ENCODE results near the gene ZEB1.

The ZEB1 gene

GRCh38 chr10:31318854-31319601 is at the start of gene ZEB1:
ZEB1 (plus strand) TSS chr10:31319216; CDS start chr10:31319235, 19 bp downstream.
- no peak for DNase-seq (ENCODE audit: low spot score)

DNA sequence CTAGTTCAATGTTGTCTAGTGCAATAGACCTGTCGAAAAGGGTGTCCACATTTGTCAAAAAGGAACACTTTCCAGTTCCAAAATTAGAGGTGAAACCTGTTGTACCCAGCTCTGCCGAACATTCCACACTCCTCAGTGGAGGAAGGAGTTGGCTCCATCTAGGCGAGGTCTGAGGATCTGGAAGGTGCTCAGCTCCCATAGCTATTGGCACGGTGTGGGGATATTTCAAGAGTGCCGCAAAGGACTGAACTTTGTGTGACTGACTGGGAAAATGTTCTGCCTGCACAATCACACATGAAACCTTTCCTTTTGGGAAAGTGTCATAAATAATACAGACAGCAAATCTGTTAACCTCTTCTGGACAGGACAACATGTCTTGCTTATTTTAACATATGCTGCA is 48.1 kb upstream of the ZEB1 start:
- DNase-seq (ENCODE audit: low spot score): no peak

DNA sequence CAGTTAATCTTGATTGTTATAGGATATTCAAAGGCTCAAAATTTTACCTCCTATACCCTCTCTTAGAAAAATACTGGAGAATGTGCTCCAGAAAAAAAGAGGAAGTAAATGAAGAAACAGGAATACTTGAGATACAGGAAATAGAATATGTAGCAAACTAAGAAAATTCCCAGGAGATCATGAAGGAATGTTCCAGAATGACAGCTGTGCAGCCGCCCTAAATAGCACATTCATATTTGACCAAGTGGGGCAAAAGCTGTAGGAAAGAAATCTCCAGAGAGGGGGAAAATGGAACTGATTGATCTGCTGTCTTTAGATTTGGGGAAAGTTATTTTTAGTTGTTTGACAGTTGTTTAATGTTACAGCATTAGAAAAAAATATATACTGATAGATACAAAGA is 46.2 kb upstream of the ZEB1 start:
- no peak for DNase-seq (ENCODE audit: low spot score)

DNA sequence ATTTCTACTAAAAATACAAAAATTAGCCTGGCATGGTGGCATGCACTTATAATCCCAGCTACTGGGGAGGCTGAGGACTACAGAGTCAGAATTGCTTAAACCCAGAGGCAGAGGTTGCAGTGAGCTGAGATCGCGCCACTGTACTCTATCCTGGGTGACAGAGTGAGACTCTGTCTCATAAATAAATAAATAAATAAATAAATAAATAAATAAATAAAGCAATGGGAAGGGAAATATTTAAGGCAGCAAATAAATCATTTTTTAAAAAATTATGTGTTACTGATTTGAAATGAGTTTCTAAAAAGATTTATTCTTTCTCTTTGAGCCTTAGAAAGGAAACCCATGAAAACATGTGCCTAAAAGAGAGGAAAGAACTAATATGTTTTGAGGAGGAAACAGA is 45.2 kb upstream of the ZEB1 start:
- DNase-seq (ENCODE audit: low spot score): no peak

DNA sequence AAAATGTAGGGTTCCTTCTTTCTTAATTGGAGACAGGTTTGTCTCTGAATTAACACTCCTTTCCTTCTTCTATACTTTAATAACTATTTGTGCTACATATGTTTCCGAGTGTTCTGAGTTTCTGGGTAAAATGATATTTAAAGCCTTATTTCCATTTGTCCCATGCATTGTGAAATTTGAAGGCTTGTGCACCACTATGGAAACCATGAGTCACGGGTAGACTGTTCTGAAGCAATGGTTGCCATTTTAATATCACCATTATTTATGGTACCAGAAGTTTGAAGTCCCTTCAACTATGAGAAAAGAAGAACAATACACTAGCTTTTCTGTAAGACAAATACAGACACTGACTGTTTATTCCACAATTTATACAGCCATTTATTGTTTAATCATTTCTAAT is 44.7 kb upstream of the ZEB1 start:
- DNase-seq (ENCODE audit: low spot score): no peak

DNA sequence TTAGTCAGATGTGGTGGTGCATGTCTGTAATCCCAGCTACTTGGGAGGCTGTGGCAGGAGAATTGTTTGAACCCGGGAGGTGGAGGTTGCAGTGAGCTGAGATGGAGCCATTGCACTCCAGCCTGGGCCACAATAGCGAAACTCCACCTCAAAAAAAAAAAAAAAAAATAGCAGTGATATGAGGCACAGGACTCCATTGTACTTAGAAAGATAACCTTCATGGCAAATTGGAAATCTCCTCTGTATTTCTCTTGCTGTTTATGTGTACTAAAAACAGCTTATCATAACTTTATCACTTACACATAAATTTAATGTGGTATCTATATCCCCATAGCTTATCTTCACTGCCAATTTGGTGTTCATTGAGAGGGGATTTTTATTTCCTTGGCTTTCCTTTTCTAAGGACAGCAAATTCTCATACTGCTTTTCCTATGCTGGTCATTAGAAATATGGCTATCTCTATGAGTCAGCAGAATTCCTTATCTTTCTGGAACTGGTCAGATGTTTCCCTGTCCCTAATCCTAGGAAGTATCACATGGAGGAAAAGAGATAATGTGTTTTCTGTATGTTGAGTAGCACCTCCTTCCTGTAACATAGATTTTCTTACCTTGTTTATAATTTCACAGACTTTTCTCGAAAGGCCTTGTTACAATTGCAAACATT is 40.6 kb upstream of the ZEB1 start:
- no peak for DNase-seq (ENCODE audit: low spot score)

DNA sequence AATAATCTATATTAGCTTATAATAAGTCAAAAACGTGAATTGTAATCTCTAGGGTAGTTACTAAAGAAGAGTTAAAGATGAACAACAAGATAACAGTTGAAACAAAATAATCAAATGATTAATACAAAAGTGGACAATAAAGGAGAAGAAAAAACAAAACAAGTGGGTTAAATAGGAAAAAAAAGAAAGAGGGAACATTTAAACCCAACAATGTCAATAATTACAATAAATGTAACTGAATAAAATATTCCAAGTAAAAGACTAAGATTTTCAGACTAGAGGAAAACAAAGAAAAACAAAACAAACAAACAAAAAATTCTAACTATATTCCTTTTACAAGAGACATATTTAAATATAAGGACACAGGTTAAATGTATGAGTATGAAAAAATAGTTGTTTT is 38.0 kb upstream of the ZEB1 start:
- DNase-seq (ENCODE audit: low spot score): no peak

DNA sequence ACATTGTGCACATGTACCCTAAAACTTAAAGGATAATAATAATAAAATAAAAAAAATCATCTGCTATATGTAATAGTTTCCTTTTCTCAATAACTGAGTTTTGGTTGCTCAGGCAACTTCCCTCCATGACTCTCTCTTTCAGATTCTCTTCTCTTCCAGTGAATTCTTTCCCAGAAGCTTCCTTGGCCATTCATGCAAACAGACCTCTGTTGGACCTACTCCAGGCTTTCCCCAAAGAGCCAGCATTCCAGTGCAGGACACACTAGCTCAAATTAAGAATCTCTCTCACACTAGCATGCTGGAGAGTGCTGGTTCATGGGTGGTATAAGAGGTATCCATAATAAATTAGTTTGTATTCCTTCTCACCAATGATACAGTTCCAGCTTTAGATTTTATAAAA is 31.0 kb upstream of the ZEB1 start:
- no peak for DNase-seq (ENCODE audit: low spot score)

- DNase-seq (ENCODE audit: low spot score): no peak
These were observed 30.1 kb upstream of the ZEB1 start for GRCh38 chr10:31288962-31289361.

GRCh38 chr10:31290386-31290785 is 28.6 kb upstream of the ZEB1 start:
- no peak for DNase-seq (ENCODE audit: low spot score)

DNA sequence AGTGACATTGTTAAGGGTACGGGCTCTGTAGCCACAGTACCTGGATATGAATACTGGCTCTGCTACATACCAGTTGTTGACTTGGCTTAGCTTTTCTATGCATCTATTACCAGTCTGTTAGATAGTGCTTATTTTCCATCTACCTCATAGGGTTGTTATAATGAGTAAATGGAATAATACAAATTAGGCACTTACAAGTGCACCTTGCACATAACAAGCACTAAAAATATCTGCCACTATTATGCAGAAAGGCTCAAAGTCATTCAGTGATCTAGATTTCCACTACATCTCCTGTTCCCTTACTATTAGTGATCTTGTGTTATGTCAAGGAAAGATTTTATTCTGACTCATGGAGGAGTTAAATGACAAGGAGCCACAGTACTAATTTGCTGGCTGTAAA is 27.9 kb upstream of the ZEB1 start:
- no peak for DNase-seq (ENCODE audit: low spot score)

DNA sequence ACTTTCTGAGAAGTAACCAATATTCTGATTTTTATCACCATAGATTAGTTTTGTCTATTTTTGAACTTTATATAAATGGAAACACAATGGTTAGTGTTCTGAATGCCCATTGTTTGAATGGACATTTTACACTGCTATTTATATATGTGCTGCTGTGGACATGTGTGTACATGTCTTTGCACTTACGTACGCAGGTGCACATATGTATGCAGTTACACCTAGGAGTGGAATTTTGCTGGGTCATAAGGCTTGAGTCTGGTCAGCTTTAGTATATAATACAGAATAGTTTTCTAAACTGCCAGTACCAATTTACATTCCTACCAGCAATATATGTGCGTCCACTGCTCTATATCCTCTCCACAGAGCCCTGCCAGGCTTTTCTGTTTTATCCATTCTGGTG is 24.5 kb upstream of the ZEB1 start:
- DNase-seq (ENCODE audit: low spot score): no peak

- no peak for DNase-seq (ENCODE audit: low spot score)
These were observed 22.3 kb upstream of the ZEB1 start for GRCh38 chr10:31296754-31297153.

- no peak for DNase-seq (ENCODE audit: low spot score)
These were observed 19.9 kb upstream of the ZEB1 start for GRCh38 chr10:31299119-31299518.

DNA sequence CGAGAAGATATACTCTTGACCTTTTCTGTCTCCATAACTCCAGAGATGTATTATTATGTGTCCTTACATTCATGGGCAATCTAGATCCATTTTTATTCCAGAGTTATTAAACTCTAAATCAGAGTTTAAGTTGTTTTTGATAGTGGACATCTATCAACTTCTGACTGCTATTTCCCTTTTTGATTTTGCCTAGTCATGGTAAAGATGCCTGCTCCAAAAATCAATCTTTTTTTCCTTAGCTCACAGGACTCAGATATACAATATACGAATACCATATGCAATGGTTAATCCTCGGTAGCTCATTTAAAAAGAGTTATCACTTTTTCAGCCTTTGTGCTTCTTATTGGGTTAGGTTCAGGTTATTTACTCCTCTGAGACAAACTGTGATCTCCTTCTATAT is 15.8 kb upstream of the ZEB1 start:
- DNase-seq (ENCODE audit: low spot score): no peak

DNA sequence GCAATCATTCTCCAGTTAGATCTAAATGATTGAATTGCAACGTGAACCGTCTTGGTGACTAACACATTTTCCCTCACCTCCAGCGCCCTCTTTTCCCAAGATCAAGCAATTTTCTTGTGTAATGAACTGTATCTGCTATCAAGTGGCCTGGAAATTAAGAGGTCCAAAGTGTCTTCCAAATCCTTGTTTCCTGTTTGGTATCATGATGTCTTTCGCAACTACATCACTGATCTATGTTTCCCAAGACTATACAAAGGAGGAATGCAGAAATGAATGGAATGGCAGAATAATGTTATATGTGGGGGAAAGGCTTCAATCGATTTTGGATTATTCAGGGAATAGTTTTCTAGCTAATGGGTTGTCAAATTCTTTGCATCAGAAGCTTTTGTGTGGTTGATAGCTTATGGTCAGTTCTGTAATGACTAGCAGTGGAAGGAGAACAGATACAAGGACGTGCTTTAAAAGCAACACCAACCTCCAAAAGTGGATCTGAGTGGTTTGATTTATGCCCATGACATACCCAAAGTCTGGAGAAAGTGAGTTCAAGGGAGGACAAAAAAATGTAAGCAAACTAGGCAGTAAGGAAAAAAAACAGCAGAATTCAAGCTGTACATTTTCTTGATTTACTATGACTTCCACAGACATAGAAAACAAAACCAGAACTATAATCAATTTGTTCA is 14.6 kb upstream of the ZEB1 start:
- DNase-seq (ENCODE audit: low spot score): no peak

GRCh38 chr10:31313396-31313795 is 5.6 kb upstream of the ZEB1 start:
- DNase-seq (ENCODE audit: low spot score): no peak

DNA sequence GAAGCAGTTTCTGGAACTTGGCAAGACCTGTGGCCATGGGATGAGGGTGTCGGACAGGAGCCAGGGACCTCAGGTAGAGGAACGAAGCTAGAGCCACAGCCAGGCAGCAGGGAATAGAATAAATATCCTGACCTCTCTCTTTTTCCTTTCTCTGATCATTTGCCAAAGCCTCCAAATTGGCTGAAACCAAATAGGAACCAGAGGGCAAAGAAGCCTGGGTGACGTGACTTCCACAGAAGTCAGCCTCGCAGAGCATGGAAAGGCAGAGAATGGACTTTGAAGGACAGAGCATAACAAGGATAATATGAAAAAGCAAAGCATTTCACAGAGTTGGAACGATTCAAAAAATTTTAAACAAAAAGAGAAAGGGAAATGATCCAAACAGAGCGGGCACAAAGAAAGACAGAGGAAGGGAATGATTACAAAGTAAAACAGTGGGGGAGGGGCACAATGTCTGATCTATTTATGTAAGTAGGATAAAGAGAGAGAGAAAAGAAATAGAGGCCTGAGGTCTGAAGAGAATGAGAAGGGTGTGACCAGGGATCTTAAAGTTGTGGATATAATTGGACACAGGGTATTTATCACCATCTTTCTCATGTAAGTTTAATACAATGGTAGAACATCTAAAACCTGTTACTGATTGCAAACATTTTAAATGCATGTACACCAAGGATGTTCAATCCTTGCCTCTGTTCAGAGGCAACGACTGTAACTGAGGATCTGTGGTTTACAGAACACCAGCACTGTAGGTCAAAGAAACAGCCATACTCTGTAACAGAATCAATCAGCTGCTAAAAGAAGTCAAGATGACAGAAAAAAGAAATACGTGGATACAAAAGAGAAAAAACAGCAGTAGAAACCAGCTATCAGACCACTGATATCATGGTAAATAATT is 4.5 kb upstream of the ZEB1 start:
- no peak for DNase-seq (ENCODE audit: low spot score)

- no peak for DNase-seq (ENCODE audit: low spot score)
These were observed 3.6 kb upstream of the ZEB1 start for GRCh38 chr10:31315453-31315852.

- no peak for DNase-seq (ENCODE audit: low spot score)
These were observed 1.8 kb upstream of the ZEB1 start for GRCh38 chr10:31317171-31317570.

DNA sequence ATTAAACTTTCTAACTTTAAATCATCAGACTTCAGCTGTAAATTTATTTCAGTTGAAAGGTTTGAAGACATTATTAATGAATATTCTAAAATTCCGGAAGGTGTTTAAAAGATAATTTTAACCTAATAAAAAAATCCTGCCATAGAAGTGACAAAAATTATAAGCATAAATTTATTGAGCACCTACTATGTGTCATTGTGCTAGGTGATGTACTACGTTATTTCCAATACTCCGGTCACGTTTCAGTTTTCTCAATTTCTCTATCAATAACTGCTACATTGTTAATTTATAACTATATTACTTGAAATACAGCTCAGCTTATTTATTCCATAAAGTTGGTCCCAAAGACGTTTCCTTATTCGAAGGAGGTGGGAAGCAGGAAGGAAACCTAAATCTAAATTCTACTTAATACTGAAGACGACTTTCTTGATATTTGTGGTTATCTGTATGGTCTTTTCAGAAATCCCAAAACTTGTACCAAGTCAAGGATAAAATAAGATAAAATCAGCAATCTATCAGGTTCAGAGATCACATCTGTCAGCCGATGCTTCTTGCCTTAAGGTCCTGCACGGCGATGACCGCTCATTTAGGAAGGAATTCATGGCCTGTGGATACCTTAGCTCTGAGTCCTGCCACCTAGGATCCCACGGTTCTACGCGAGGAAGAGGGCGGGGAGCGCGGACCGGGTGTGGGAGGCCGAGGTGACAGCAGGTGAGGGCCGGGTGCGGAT is 1.2 kb upstream of the ZEB1 start:
- DNase-seq (ENCODE audit: low spot score): no peak
